ENCODE data around the gene CBLC. TPM values are rescaled to one million over a fixed set of nuclear protein-coding genes. Genes with fewer than 3 reads are reported as not detected.
A peak's percentile ranks its signal among the peaks of the same experiment; 100 is the strongest.

Gene CBLC
- total and polyA plus RNA-seq, 2 donors = 4.7 to 6.1 TPM

DNA sequence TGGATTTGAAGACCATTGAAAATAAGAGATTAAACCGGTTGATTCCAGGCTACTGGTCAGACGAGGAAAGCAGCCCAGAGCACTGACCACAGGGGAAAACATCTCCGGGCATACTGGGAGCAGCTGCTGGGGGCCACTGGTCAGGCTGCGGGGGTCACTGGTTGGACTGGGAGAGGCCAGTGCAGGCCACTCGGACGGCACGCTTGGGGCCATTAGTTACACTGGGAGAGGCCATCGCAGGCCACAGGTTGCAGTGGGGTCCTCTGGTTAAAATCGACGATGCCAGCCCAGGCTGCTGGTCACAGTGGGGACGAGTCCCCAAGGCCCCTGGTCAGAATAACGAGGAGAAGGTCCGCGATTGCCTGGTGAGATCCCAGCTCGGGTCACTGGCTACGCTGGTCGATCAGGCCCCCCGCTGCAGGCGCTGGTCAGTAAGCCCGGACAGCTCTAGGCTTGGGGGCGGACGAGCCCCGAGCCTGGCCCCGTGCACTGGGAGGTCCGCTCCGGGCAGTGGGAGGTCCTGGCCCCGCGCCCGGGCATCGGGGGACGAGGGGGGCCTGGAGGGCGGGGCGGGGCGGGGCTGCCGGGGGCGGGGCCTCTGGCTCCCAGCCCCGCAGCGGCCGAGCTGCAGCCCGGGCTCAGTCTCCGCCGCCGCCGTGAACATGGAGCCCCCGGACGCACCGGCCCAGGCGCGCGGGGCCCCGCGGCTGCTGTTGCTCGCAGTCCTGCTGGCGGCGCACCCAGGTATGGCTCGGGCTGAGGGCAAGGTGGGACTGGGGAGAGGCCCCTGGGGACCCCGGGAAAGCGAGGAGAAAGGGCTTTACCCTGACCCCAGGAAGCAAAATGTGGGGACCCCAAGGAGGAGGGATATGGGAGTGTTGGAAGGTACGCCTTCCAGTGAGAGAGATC lies 31.0 kb downstream of the CBLC start, which contains the start of gene BCAM:
Gene BCAM, plus strand, starts transcription at position 641 of the 909 bp plus-strand sequence. Its CDS starts 22 bp downstream, at position 663.
- no peaks in the 10 kb centered on the region for H3K36me3 ChIP-seq (ENCODE audit: insufficient read depth)
- H3K4me1 ChIP-seq (ENCODE audit: insufficient read depth) = no peaks in the 10 kb centered on the region
- peak within 1 kb of the TSS; percentile 65 for H3K4me3 ChIP-seq (ENCODE audit: low read depth, low read length)
- DNase-seq (ENCODE audit: extremely low spot score) = no peak
- no peak within 1 kb of the TSS for H3K27ac ChIP-seq (ENCODE audit: low read depth)
- WGBS = 2% methylated on average over 59 of the region's 59 CpGs

- H3K36me3 ChIP-seq (ENCODE audit: insufficient read depth) = no peaks in the 10 kb centered on the region
- no peaks in the 10 kb centered on the region for H3K4me1 ChIP-seq (ENCODE audit: insufficient read depth)
- WGBS = 45% methylated on average over 7 of the region's 7 CpGs
- H3K27ac ChIP-seq (ENCODE audit: low read depth) = no peak overlapping the region
- peak overlapping the region; percentile 65 for H3K4me3 ChIP-seq (ENCODE audit: low read depth, low read length)
- no peak for DNase-seq (ENCODE audit: extremely low spot score)
Observed at GRCh38 chr19:44809577-44810233, 32.0 kb downstream of the CBLC start.

DNA sequence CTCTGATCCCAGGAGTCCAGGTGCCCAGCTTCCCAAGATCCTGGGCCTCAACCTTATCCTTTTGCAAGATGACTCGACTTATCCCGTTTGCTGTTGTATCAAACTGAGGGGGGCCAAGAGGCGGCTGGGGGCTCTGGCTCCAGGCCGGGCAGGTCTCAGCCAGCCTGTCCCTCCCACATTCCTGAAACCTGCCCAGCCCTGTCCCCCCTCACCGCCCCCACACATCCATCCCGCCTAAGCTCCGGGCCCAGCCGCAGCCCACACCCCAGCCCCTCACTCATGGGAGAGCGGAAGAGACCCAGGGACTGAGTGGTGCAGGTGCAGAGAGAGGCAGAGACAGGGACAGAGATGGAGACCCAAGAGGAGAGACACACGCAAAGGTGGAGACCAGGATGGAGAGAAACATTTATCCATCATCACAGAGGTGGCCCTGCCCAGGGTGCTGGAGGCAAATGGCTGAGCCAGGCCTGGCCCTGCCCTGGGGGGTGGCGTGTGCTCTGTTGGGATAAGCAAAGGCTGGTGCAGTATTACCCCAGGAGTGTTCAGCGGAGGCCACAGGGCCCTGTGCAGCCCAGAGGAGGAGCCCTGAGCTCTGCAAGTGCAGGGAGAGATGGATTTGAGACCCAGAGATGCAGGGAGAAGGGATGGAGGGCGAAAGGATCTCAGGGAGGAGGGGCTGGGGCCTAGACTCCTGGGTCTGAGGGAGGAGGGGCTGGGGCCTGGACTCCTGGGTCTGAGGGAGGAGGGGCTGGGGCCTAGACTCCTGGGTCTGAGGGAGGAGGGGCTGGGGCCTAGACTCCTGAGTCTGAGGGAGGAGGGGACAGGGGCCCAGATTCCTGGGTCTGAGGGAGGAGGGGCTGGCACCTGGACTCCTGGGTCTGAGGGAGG lies 32.8 kb downstream of the CBLC start:
- H3K4me1 ChIP-seq (ENCODE audit: insufficient read depth) = no peaks in the 10 kb centered on the region
- no peaks in the 10 kb centered on the region for H3K36me3 ChIP-seq (ENCODE audit: insufficient read depth)
- no peak for DNase-seq (ENCODE audit: extremely low spot score)
- 71% methylated on average over 13 of the region's 13 CpGs for WGBS
- H3K4me3 ChIP-seq (ENCODE audit: low read depth, low read length) = peak overlapping the region; percentile 65
- no peak overlapping the region for H3K27ac ChIP-seq (ENCODE audit: low read depth)

DNA sequence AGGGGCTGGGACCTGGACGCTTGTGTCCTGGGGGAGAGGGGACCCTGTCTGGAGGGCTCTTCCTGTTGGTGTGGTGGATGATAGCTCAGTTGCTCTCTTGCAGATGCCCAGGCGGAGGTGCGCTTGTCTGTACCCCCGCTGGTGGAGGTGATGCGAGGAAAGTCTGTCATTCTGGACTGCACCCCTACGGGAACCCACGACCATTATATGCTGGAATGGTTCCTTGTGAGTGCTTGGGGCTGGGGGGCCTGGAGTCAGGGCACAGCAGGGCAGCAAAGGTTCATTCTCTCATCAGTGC lies 33.4 kb downstream of the CBLC start:
- Histone ChIP-seq H3K27ac (ENCODE audit: low read depth) (no peak overlapping the region), H3K36me3 (ENCODE audit: insufficient read depth) (no peaks in the 10 kb centered on the region), H3K4me3 (ENCODE audit: low read depth, low read length) (no peak overlapping the region), H3K4me1 (ENCODE audit: insufficient read depth) (no peaks in the 10 kb centered on the region)
- DNase-seq (ENCODE audit: extremely low spot score) = no peak
- 90% methylated on average over 7 of the region's 7 CpGs for WGBS

GRCh38 chr19:44812142-44812718 lies 34.5 kb downstream of the CBLC start:
- H3K4me3 ChIP-seq (ENCODE audit: low read depth, low read length) = no peak overlapping the region
- WGBS = 91% methylated on average over 28 of the region's 28 CpGs
- DNase-seq (ENCODE audit: extremely low spot score) = no peak
- H3K4me1 ChIP-seq (ENCODE audit: insufficient read depth) = no peaks in the 10 kb centered on the region
- no peak overlapping the region for H3K27ac ChIP-seq (ENCODE audit: low read depth)
- no peaks in the 10 kb centered on the region for H3K36me3 ChIP-seq (ENCODE audit: insufficient read depth)

GRCh38 chr19:44813070-44813840 lies 35.6 kb downstream of the CBLC start:
- DNase-seq (ENCODE audit: extremely low spot score) = no peak
- no peaks in the 10 kb centered on the region for H3K36me3 ChIP-seq (ENCODE audit: insufficient read depth)
- H3K4me1 ChIP-seq (ENCODE audit: insufficient read depth) = no peaks in the 10 kb centered on the region
- H3K4me3 ChIP-seq (ENCODE audit: low read depth, low read length) = no peak overlapping the region
- 90% methylated on average over 38 of the region's 38 CpGs for WGBS
- no peak overlapping the region for H3K27ac ChIP-seq (ENCODE audit: low read depth)

GRCh38 chr19:44813841-44814470 lies 36.3 kb downstream of the CBLC start:
- DNase-seq (ENCODE audit: extremely low spot score) = no peak
- H3K36me3 ChIP-seq (ENCODE audit: insufficient read depth) = no peaks in the 10 kb centered on the region
- 87% methylated on average over 16 of the region's 16 CpGs for WGBS
- H3K4me1 ChIP-seq (ENCODE audit: insufficient read depth) = no peaks in the 10 kb centered on the region
- no peak overlapping the region for H3K27ac ChIP-seq (ENCODE audit: low read depth)
- H3K4me3 ChIP-seq (ENCODE audit: low read depth, low read length) = no peak overlapping the region

GRCh38 chr19:44814517-44814916 lies 36.8 kb downstream of the CBLC start:
- H3K27ac ChIP-seq (ENCODE audit: low read depth) = no peak overlapping the region
- DNase-seq (ENCODE audit: extremely low spot score) = no peak
- no peak overlapping the region for H3K4me3 ChIP-seq (ENCODE audit: low read depth, low read length)
- WGBS = 92% methylated on average over 17 of the region's 17 CpGs
- H3K4me1 ChIP-seq (ENCODE audit: insufficient read depth) = no peaks in the 10 kb centered on the region
- no peaks in the 10 kb centered on the region for H3K36me3 ChIP-seq (ENCODE audit: insufficient read depth)

- H3K27ac ChIP-seq (ENCODE audit: low read depth) = no peak overlapping the region
- H3K4me1 ChIP-seq (ENCODE audit: insufficient read depth) = no peaks in the 10 kb centered on the region
- no peak for DNase-seq (ENCODE audit: extremely low spot score)
- H3K36me3 ChIP-seq (ENCODE audit: insufficient read depth) = no peaks in the 10 kb centered on the region
- WGBS = 77% methylated on average over 2 of the region's 2 CpGs
- H3K4me3 ChIP-seq (ENCODE audit: low read depth, low read length) = no peak overlapping the region
Observed at GRCh38 chr19:44816301-44816700, 38.6 kb downstream of the CBLC start.

- no peak overlapping the region for H3K4me3 ChIP-seq (ENCODE audit: low read depth, low read length)
- WGBS = 90% methylated on average over 8 of the region's 8 CpGs
- DNase-seq (ENCODE audit: extremely low spot score) = no peak
- H3K27ac ChIP-seq (ENCODE audit: low read depth) = no peak overlapping the region
- no peaks in the 10 kb centered on the region for H3K36me3 ChIP-seq (ENCODE audit: insufficient read depth)
- no peaks in the 10 kb centered on the region for H3K4me1 ChIP-seq (ENCODE audit: insufficient read depth)
Observed at GRCh38 chr19:44817725-44818465, 40.2 kb downstream of the CBLC start.

DNA sequence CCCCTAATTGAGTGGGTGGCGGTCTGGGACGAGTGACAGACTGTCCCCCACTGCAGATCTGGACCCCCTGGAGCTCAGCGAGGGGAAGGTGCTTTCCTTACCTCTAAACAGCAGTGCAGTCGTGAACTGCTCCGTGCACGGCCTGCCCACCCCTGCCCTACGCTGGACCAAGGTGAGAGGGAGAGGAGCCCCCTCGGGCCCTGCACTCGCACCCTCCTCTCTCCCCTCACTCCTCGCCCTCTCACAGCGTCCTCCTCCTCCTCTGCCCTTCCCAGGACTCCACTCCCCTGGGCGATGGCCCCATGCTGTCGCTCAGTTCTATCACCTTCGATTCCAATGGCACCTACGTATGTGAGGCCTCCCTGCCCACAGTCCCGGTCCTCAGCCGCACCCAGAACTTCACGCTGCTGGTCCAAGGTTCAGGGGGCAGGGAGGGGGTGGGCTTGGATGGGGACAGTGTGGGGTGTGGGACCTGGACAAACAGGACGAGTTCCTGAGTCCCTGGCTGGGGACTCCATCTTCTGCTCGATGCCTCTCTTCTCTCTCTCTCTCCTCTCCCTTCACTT lies 40.9 kb downstream of the CBLC start:
- WGBS = 89% methylated on average over 20 of the region's 20 CpGs
- Histone ChIP-seq H3K4me3 (ENCODE audit: low read depth, low read length) (no peak overlapping the region), H3K36me3 (ENCODE audit: insufficient read depth) (no peaks in the 10 kb centered on the region), H3K27ac (ENCODE audit: low read depth) (no peak overlapping the region), H3K4me1 (ENCODE audit: insufficient read depth) (no peaks in the 10 kb centered on the region)
- no peak for DNase-seq (ENCODE audit: extremely low spot score)
